GM12892 (cell line): Measurements from ENCODE around the gene MRPL44.

ENCODE experiments used
- POLR2A ChIP-seq: IDR thresholded peaks from 2 replicates; pipeline ENCODE4 v1.6.1; 2011; ENCODE audit warnings: low read depth, low read length, control low read depth
- POLR2AphosphoS5 ChIP-seq: IDR thresholded peaks from 2 replicates; pipeline ENCODE4 v1.6.1; 2011; ENCODE audit warnings: low read depth, low read length, control low read depth

- TF ChIP-seq POLR2A (no peak), POLR2AphosphoS5 (no peak)
Observed at GRCh38 chr2:223956300-223956699, 963 bp upstream of the MRPL44 start.
